ENCODE data around the gene TOM1L1. TPM values are rescaled to one million over a fixed set of nuclear protein-coding genes. Genes with fewer than 3 reads are reported as not detected.

The TOM1L1 gene
- total and polyA plus RNA-seq, 7 donors, result 1.1 to 6.5 (median 4.0) TPM

- H3K27ac ChIP-seq, result no peak overlapping the region
- ATAC-seq (no peak), DNase-seq (no peak)
- H3K4me3 ChIP-seq, result no peak overlapping the region
- no peak for TF ChIP-seq CTCF (IDR thresholded peaks at IDR 0.05)
- peaks cover 0 to 4% (median 0%) of the 10 kb centered on the region in 3 donors for H3K27me3 ChIP-seq (ENCODE audit: insufficient read depth in 3 of 3, low read length in 2 of 3)
- no peaks in the 10 kb centered on the region for H3K4me1 ChIP-seq
- intact Hi-C loops (cut with DNase I), result no loop called here
- whole genome bisulfite sequencing, 3 donors, result 86 to 93% (median 88%) methylated on average over 3 of the region's 3 CpGs
- H3K9me3 ChIP-seq, result no peaks in the 10 kb centered on the region
- no peaks in the 10 kb centered on the region for H3K36me3 ChIP-seq (ENCODE audit: insufficient read depth in 1 of 2, low read depth in 1 of 2)
These were observed 17.7 kb upstream of the TOM1L1 start for GRCh38 chr17:54882950-54883349.

GRCh38 chr17:54883939-54884338, 16.7 kb upstream of the TOM1L1 start:
- TF ChIP-seq CTCF (IDR thresholded peaks at IDR 0.05), result no peak
- no peaks in the 10 kb centered on the region for H3K9me3 ChIP-seq
- H3K27me3 ChIP-seq (ENCODE audit: insufficient read depth in 3 of 3, low read length in 2 of 3), result peaks cover 0 to 3% (median 0%) of the 10 kb centered on the region in 3 donors
- intact Hi-C loops (cut with DNase I), result no loop called here
- DNase-seq, result no peak
- H3K4me1 ChIP-seq, result no peaks in the 10 kb centered on the region
- H3K36me3 ChIP-seq (ENCODE audit: insufficient read depth in 1 of 2, low read depth in 1 of 2), result no peaks in the 10 kb centered on the region
- ATAC-seq, result no peak
- no peak overlapping the region for H3K27ac ChIP-seq
- H3K4me3 ChIP-seq, result no peak overlapping the region
- WGBS, 3 donors, result 85 to 94% (median 86%) methylated on average over 2 of the region's 2 CpGs

GRCh38 chr17:54887787-54888186, 12.9 kb upstream of the TOM1L1 start:
- no peak for TF ChIP-seq CTCF (IDR thresholded peaks at IDR 0.05)
- Histone ChIP-seq H3K27me3 (ENCODE audit: insufficient read depth in 3 of 3, low read length in 2 of 3) (no peaks in the 10 kb centered on the region), H3K9me3 (no peaks in the 10 kb centered on the region), H3K4me1 (no peaks in the 10 kb centered on the region), H3K4me3 (no peak overlapping the region), H3K27ac (no peak overlapping the region), H3K36me3 (ENCODE audit: insufficient read depth in 1 of 2, low read depth in 1 of 2) (no peaks in the 10 kb centered on the region)
- ATAC-seq, result no peak
- 70 to 74% (median 72%) methylated on average over 3 of the region's 3 CpGs for WGBS, 3 donors
- DNase-seq, result no peak
- intact Hi-C loops (cut with DNase I), result no loop called here

GRCh38 chr17:54888254-54888653, 12.4 kb upstream of the TOM1L1 start:
- Histone ChIP-seq H3K4me3 (no peak overlapping the region), H3K27ac (no peak overlapping the region), H3K27me3 (ENCODE audit: insufficient read depth in 3 of 3, low read length in 2 of 3) (no peaks in the 10 kb centered on the region), H3K4me1 (no peaks in the 10 kb centered on the region), H3K36me3 (ENCODE audit: insufficient read depth in 1 of 2, low read depth in 1 of 2) (no peaks in the 10 kb centered on the region), H3K9me3 (no peaks in the 10 kb centered on the region)
- TF ChIP-seq CTCF (IDR thresholded peaks at IDR 0.05), result no peak
- WGBS, 3 donors, result 78 to 87% (median 82%) methylated on average over 6 of the region's 6 CpGs
- intact Hi-C loops (cut with DNase I), result no loop called here
- ATAC-seq (no peak), DNase-seq (no peak)

GRCh38 chr17:54888981-54889380, 11.7 kb upstream of the TOM1L1 start:
- DNase-seq, result no peak
- Histone ChIP-seq H3K4me3 (no peak overlapping the region), H3K27me3 (ENCODE audit: insufficient read depth in 3 of 3, low read length in 2 of 3) (no peaks in the 10 kb centered on the region), H3K9me3 (no peaks in the 10 kb centered on the region), H3K4me1 (no peaks in the 10 kb centered on the region), H3K36me3 (ENCODE audit: insufficient read depth in 1 of 2, low read depth in 1 of 2) (no peaks in the 10 kb centered on the region), H3K27ac (no peak overlapping the region)
- ATAC-seq, result no peak
- TF ChIP-seq CTCF (IDR thresholded peaks at IDR 0.05), result no peak
- 78 to 80% (median 78%) methylated on average over 7 of the region's 7 CpGs for WGBS, 3 donors
- intact Hi-C loops (cut with DNase I), result no loop called here

Data from psoas muscle (tissue), 8 donors.